GM10248 (cell line): ENCODE results near the gene FTCDNL1.

Experiments used
- CTCF ChIA-PET: fragments of 300-600 bp; sonication (Branson Sonifier 250); formaldehyde crosslinking; extraction: SDS; loops from one replicate; lab custom pipeline; 2021; ENCODE audit warnings: antibody characterized with exemption; lab: Yijun Ruan, JAX
- POLR2A ChIA-PET: fragments of 350-650 bp; sonication (Branson Sonifier 250); formaldehyde crosslinking; extraction: SDS; loops from one replicate; lab custom pipeline; 2020; ENCODE audit warnings: antibody characterized with exemption; lab: Yijun Ruan, JAX
- DNase-seq: peaks from one replicate; pipeline ENCODE4 v3.0.0; 2012; ENCODE audit errors: extremely low spot score
- TF ChIP-seq, protein P1 (sequence below): IDR thresholded peaks from 2 replicates; pipeline ENCODE4 v1.5.1; 2012; ENCODE audit warnings: mild to moderate bottlenecking, low read depth; ENCODE audit errors: extremely low read depth, missing control alignments, control extremely low read depth

The FTCDNL1 gene

DNA sequence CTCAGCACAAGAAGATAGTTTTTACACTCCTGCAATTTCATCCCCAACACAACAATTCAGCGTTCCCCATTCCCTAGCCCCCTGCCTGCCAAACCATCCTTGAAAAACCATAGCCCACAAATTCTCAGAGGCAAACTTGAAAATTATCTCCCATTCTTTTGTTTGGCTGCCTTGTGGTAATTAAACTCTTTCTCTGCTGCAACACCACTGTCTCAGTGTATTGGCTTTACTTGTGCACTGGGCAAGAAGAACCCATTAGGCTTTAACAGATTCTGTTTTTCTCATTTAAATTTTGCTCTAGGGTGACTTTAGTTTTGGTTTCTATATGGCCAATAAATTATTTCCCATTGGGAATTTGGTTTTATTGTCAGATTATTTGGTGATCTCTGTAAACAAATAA, 23.2 kb upstream of the FTCDNL1 start:
- no peak for DNase-seq
- CTCF ChIA-PET = no interaction called here
- TF ChIP-seq, protein P1, sequence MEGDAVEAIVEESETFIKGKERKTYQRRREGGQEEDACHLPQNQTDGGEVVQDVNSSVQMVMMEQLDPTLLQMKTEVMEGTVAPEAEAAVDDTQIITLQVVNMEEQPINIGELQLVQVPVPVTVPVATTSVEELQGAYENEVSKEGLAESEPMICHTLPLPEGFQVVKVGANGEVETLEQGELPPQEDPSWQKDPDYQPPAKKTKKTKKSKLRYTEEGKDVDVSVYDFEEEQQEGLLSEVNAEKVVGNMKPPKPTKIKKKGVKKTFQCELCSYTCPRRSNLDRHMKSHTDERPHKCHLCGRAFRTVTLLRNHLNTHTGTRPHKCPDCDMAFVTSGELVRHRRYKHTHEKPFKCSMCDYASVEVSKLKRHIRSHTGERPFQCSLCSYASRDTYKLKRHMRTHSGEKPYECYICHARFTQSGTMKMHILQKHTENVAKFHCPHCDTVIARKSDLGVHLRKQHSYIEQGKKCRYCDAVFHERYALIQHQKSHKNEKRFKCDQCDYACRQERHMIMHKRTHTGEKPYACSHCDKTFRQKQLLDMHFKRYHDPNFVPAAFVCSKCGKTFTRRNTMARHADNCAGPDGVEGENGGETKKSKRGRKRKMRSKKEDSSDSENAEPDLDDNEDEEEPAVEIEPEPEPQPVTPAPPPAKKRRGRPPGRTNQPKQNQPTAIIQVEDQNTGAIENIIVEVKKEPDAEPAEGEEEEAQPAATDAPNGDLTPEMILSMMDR = no peak
- POLR2A ChIA-PET = no interaction called here

DNA sequence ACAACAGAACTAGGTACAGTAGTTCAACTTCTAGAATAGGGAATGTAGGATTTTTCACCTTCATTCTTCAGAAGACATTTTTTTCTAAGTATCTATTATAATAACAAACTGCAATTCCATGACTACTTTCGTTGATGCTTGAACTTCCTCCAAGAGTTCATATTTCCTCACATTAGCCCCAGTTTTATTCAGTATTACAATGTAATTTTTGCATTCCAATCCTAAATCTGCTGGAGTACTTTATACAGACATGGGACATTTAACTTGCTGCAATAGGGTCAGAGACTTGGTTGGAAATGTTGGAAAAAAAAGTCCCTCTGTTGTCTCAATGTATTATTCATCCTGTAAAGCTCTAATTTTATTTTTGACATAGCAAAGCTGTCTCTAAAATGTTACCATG, 19.6 kb upstream of the FTCDNL1 start:
- TF ChIP-seq, protein P1 = no peak
- DNase-seq = no peak
- POLR2A ChIA-PET = interaction anchor here (0.7 kb wide), 1 partner anchor 326 kb away, joined by 8 read pairs; no protein-coding TSS in a partner anchor
- CTCF ChIA-PET = no interaction called here

DNA sequence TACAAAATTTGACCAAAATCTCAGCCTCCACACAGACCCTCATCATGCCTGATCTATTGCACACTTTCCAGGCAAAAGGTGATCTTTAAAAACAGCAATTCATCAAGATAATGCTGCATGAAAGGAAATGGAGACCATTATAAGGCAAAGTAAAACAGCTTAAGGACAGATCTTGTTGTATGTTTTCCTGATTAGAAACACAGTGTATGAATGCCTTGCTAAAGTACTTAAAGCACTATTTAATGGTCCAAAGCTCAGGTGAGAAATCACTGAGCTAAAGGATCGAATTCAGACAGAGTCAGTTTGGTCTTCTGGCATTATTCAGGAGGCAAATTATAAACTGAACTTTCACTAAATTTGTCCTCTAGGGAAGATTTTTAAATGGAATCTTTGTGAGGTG, 18.7 kb upstream of the FTCDNL1 start:
- TF ChIP-seq, protein P1 = no peak
- ChIA-PET CTCF (no interaction called here), POLR2A (no interaction called here)
- DNase-seq = no peak

DNA sequence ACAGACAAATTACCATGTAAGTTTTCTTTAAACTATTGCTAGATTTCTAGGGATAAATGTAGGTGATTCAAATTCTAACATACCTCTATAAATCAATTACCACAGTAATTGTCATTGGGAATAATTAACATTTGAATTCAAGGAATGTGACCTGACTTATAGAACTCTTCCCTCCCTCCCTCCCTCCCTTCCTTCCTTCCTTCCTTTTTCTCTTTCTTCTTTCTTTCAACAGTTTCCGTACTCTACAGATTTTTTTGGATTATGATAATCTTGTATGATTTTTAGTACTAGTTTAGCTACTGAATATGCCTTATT, 18.2 kb upstream of the FTCDNL1 start:
- no peak for DNase-seq
- CTCF ChIA-PET = no interaction called here
- POLR2A ChIA-PET = no interaction called here
- TF ChIP-seq, protein P1 = no peak

DNA sequence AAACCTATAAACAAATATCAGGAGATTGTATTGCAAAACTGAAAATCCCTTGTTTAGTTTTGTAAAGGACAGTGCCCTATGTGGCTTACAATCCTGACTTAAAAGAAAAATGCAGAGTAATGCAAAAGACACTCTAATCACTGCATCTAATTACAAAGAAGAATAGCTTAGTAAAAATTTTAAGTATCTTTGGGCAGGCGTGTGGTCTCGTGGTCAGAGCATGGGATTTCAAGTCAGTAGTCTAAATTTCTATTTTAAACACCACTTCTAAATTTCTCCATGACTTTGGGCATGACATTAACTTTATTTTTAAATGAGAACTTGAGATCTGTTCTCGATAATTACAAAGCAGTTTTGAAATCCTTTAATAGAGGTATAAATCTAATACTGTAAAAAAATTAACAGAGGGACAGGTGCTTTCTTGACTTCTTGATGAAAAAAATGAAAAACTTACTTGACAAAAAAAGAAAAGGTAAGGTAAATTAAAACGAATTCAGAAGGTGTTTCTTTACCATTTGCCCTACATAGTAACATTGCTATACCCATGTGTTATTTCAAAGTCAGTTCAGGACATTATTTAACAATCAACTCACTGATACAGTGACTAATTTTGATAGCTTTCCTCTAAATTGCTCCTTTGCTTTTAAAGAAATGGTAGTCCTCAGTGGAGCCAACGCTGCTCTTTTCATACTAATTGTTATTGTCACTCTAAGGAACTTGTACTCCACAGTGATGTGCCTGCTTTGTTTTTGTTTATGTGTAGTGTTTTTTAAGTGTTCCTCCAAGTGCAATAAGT, 17.6 kb upstream of the FTCDNL1 start:
- CTCF ChIA-PET = no interaction called here
- POLR2A ChIA-PET = no interaction called here
- TF ChIP-seq, protein P1 = no peak
- no peak for DNase-seq

DNA sequence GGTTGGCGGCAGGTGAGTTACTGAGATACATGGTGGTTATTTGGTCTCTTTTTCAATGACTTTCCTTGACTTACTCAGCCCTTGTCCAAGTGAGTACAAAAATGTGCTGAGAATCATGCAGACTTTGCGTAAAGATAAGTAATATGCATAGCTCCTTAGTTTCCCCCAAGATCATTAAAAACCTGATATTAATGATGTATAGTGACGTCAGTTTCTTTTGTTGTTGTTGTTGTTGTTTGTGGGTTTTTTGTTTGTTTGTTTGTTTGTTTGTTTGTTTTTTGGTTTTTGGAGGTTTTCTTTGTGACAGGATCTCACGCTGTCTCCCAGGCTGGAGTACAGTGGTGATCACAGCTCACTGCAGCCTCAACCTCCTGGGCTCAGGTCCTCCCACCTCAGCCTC, 14.9 kb upstream of the FTCDNL1 start:
- ChIA-PET CTCF (interaction anchor here (1.2 to 2.4 kb wide), 2 partner anchors 12 to 15 kb away, joined by 3 to 6 read pairs; partner anchors contain the start of gene FTCDNL1), POLR2A (no interaction called here)
- no peak for DNase-seq
- TF ChIP-seq, protein P1 = no peak
